Islet of Langerhans (tissue), 1 donor: ENCODE measurements around the gene CDK5R2.

ENCODE experiments used
- FAIRE-seq: peaks from one replicate; lab custom pipeline; 2011; peaks lifted over from hg19 to GRCh38; lab: Jason Lieb, UNC

CDK5R2 gene

GRCh38 chr2:218962859-218963492 is 3.5 kb downstream of the CDK5R2 start:
- FAIRE-seq, result peak; percentile 93

- FAIRE-seq, result no peak
Measured at GRCh38 chr2:218963601-218964000, 4.1 kb downstream of the CDK5R2 start.

GRCh38 chr2:218964041-218964771 is 4.7 kb downstream of the CDK5R2 start:
- FAIRE-seq, result peak; percentile 96

- FAIRE-seq, result no peak
Measured at GRCh38 chr2:218970894-218971293, 11.4 kb downstream of the CDK5R2 start.

- no peak for FAIRE-seq
Measured at GRCh38 chr2:218975060-218975777, 15.8 kb downstream of the CDK5R2 start.

- no peak for FAIRE-seq
Measured at GRCh38 chr2:218979846-218980734, 20.6 kb downstream of the CDK5R2 start.

- FAIRE-seq, result no peak
Measured at GRCh38 chr2:218980735-218981389, 21.4 kb downstream of the CDK5R2 start.

GRCh38 chr2:218981390-218981880 is 22.0 kb downstream of the CDK5R2 start:
- no peak for FAIRE-seq

GRCh38 chr2:218981881-218982585 is 22.6 kb downstream of the CDK5R2 start:
- FAIRE-seq, result no peak

- no peak for FAIRE-seq
Measured at GRCh38 chr2:218982586-218983262, 23.3 kb downstream of the CDK5R2 start.

GRCh38 chr2:218983263-218983933 is 23.9 kb downstream of the CDK5R2 start:
- FAIRE-seq, result no peak

- no peak for FAIRE-seq
Measured at GRCh38 chr2:218983934-218984238, 24.4 kb downstream of the CDK5R2 start.

- FAIRE-seq, result no peak
Measured at GRCh38 chr2:218984239-218985020, 25.0 kb downstream of the CDK5R2 start.

GRCh38 chr2:218985021-218985324 is 25.5 kb downstream of the CDK5R2 start, which contains the start of gene FEV:
TSS of gene FEV (minus strand) at chr2:218985184. CDS start at chr2:218985075, 109 bp downstream.
- FAIRE-seq, result no peak

GRCh38 chr2:218985325-218986091 is 26.0 kb downstream of the CDK5R2 start:
- no peak for FAIRE-seq

GRCh38 chr2:218986148-218986761 is 26.8 kb downstream of the CDK5R2 start:
- FAIRE-seq, result no peak

GRCh38 chr2:218988164-218988563 is 28.7 kb downstream of the CDK5R2 start:
- FAIRE-seq, result no peak

GRCh38 chr2:218988650-218989049 is 29.2 kb downstream of the CDK5R2 start:
- FAIRE-seq, result no peak
